NCI-H187 treated with DMSO at 0.1 percent for 48 hours (cell line): ENCODE data around the gene HSD3B1.
"Not testable (repeated sequence)": the region's sequence is repeated elsewhere in the genome, so short reads cannot be mapped to it uniquely, and the experiment has no call there.

ENCODE experiments used
- DNase-seq: peaks from one replicate; lab custom pipeline; 2025; lab: John Stamatoyannopoulos, UW

HSD3B1 gene

GRCh38 chr1:119490925-119491324, 16.1 kb upstream of the HSD3B1 start:
- DNase-seq: no peak

- no peak for DNase-seq
These were observed 14.2 kb upstream of the HSD3B1 start for GRCh38 chr1:119492763-119493162.

GRCh38 chr1:119504831-119505230, 2.2 kb upstream of the HSD3B1 start:
- no peak for DNase-seq

GRCh38 chr1:119510046-119510445, 3.0 kb downstream of the HSD3B1 start:
- no peak for DNase-seq

GRCh38 chr1:119515221-119515620, 8.2 kb downstream of the HSD3B1 start:
- DNase-seq: no peak

GRCh38 chr1:119516247-119516646, 9.2 kb downstream of the HSD3B1 start:
- DNase-seq: no peak

GRCh38 chr1:119516680-119517079, 9.7 kb downstream of the HSD3B1 start:
- DNase-seq: no peak

GRCh38 chr1:119517667-119518066, 10.7 kb downstream of the HSD3B1 start:
- DNase-seq: not testable (repeated sequence)

- no peak for DNase-seq
These were observed 24.8 kb downstream of the HSD3B1 start for GRCh38 chr1:119531606-119532323.

- DNase-seq: no peak
These were observed 25.4 kb downstream of the HSD3B1 start for GRCh38 chr1:119532324-119532910.

GRCh38 chr1:119535381-119535780, 28.4 kb downstream of the HSD3B1 start:
- no peak for DNase-seq

- DNase-seq: no peak
These were observed 31.0 kb downstream of the HSD3B1 start for GRCh38 chr1:119537966-119538365.

- no peak for DNase-seq
These were observed 32.6 kb downstream of the HSD3B1 start for GRCh38 chr1:119539636-119540035.

GRCh38 chr1:119541389-119541788, 34.4 kb downstream of the HSD3B1 start:
- DNase-seq: no peak

- no peak for DNase-seq
These were observed 35.5 kb downstream of the HSD3B1 start for GRCh38 chr1:119542492-119542946.

GRCh38 chr1:119544165-119544762, 37.3 kb downstream of the HSD3B1 start:
- no peak for DNase-seq

- DNase-seq: no peak
These were observed 39.6 kb downstream of the HSD3B1 start for GRCh38 chr1:119546641-119547040.

- no peak for DNase-seq
These were observed 40.3 kb downstream of the HSD3B1 start for GRCh38 chr1:119547306-119547705.

GRCh38 chr1:119547805-119548204, 40.8 kb downstream of the HSD3B1 start:
- no peak for DNase-seq

- peak; percentile 8 for DNase-seq
These were observed 42.7 kb downstream of the HSD3B1 start for GRCh38 chr1:119549719-119550132.

- DNase-seq: no peak
These were observed 43.4 kb downstream of the HSD3B1 start for GRCh38 chr1:119550381-119550780.

GRCh38 chr1:119551218-119551617, 44.2 kb downstream of the HSD3B1 start:
- no peak for DNase-seq

GRCh38 chr1:119552656-119553055, 45.6 kb downstream of the HSD3B1 start:
- not testable (repeated sequence) for DNase-seq
